ENCODE measurements around the gene CCDC12.

Gene CCDC12

GRCh38 chr3:46995901-46996562 lies 19.5 kb upstream of the CCDC12 start:
- no peak for DNase-seq

DNA sequence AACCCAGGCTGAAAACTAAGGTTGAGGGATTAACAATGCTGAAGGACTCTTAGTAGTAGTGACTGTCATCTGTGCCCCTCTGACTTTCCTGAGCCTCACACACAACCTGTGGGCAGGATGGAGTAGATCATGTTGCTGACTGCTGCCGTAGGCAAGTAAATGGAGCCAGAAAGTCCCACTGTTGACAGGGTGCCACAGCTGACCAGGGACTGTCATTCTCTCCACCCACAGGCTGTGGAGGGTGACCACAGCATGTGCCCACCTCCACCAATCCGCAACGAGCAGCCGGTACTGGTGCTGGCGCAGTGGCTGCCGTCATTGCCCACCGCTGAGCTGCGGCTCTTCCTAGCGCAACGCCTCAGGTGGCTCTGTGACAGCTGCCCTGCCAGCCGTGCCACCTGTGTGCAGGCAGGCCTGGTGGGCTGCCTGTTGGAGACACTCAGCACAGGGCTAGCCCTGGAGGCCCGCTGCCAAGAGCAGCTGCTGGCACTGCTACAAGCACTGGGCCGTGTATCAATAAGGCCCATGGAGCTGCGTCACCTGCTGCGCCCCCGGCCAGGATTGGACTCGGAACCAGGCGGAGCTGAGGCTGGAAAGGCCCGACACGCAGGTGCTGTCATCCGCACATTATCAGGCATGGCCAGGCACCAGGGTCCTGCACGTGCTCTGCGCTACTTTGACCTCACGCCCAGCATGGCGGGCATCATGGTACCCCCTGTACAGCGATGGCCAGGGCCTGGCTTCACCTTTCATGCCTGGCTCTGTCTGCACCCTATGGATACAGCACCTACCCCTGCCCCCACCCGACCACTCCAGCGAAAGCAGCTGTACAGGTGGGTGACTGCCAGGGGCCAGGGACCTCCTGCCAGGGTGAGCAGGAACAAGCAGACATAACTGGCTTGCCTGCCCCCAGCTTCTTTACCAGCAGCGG lies 18.5 kb upstream of the CCDC12 start:
- DNase-seq, result no peak

DNA sequence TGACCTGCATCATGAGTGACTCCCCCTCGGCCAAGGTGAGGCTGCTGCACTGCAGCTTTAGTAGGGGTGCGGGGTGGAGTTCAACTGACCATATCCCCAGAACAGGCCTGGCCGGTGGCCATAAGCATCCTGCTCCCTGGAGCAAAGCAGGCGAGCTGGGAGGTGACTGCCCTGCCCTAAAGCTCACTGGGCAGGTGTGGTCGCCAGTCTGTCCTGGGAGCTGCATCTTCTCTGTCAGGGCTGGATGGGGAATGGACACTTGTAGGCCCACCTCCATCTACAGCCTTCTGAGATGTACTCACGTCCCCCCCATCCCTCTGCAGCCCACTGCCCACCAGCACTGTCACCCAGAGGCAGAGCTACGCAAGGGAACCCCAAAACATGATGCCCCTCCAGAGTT lies 17.4 kb upstream of the CCDC12 start:
- DNase-seq, result no peak

- DNase-seq, result no peak
These were observed 16.7 kb upstream of the CCDC12 start for GRCh38 chr3:46993292-46993691.

GRCh38 chr3:46992231-46992630 lies 15.7 kb upstream of the CCDC12 start:
- no peak for DNase-seq

- no peak for DNase-seq
These were observed 15.0 kb upstream of the CCDC12 start for GRCh38 chr3:46991406-46992165.

- DNase-seq, result no peak
These were observed 14.2 kb upstream of the CCDC12 start for GRCh38 chr3:46990573-46991374.

- no peak for DNase-seq
These were observed 12.7 kb upstream of the CCDC12 start for GRCh38 chr3:46989146-46989810.

DNA sequence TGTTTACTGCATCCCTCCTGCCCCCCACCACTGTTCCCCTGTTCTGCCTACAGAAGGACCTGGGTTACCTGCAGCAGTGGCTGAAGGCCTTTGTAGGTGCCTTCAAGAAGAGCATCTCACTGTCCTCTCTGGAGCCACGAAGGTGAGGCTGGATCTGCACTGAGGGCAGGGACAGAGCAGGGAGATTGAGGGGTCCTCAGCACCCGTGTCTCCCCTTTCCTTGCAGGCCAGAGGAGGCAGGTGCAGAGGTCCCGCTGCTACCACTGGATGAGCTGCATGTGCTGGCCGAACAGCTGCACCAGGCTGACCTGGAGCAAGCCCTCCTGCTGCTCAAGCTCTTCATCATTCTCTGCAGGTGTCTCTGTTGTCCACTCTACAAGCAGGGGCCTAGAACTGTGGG lies 12.1 kb upstream of the CCDC12 start:
- no peak for DNase-seq

DNA sequence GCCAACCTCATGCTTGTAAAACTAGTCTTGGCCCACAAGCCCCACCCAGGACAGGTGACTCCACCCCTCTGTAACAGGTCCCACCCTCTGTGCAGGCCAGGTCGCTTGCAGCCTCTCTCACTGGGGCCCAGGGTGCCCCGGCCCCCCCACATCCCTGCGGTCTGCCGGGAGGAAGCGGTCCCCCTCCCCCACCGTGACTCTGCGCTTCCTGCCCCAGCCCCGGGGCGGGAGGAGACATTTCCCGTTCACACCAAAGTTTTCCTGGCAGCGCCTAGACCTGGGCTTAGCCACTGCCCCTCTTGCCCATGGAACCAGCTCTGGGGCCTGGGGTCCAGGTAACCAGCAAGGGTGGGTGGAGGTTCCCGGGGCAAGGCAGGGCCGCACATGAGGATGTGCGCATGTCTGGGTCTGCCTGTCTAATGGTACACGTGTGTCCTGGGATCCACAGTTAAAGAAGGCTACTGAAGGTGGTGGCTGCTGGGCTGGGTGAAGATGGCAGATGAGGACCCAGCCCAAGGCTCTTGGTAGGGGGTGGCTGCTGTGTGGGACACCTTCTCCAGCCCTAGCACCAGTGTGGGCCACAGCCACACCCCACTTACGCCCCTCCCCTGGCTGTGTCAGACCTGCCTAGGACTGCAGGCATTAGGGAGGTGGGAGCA lies 11.3 kb upstream of the CCDC12 start:
- peak; percentile 19 for DNase-seq

DNA sequence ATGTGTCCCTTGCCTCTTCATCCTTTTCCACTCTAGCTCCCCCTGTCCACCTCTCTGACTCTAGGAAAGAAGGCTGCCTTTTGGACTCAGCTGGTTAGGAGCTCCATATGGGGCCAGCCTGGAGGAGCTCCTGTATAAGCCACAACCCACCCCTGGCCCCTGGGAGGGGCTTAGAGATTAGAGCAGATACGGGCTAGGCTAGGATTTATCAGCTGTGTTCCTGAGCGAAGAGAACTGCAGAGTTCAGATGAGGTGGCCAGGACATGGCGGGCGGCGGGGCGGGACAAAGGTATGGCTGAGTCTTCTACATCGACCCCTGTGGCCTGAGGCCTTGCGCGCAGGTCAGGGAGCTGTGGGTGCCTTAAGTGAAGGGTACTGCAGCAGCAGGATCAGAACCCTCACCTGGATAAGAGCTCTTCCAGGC lies 10.8 kb upstream of the CCDC12 start:
- no peak for DNase-seq

- DNase-seq, result no peak
These were observed 10.3 kb upstream of the CCDC12 start for GRCh38 chr3:46986782-46987310.

GRCh38 chr3:46986055-46986730 lies 9.6 kb upstream of the CCDC12 start:
- DNase-seq, result no peak

DNA sequence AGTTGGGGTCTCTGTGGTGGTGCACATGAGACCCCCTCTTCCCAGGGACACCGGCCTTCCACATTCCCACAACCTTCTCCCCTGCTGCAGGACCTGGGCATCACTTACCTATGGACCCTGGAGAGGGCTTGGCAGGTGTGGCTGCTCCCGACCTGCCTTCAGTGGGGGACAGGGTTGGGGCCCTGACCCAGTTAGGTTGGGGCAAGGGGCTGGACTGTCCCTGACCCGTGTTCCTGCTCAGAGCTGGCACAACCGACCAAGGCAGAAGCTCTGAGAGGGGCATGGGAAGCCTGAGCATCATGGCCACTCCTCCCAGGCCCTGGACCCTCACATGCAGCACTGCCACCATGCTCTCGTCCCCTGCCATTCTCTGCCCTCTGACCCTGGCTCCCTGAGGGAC lies 9.0 kb upstream of the CCDC12 start:
- no peak for DNase-seq

- DNase-seq, result no peak
These were observed 8.3 kb upstream of the CCDC12 start for GRCh38 chr3:46984591-46985459.

GRCh38 chr3:46982546-46982945 lies 6.0 kb upstream of the CCDC12 start:
- no peak for DNase-seq

GRCh38 chr3:46981932-46982471 lies 5.5 kb upstream of the CCDC12 start:
- DNase-seq, result no peak

DNA sequence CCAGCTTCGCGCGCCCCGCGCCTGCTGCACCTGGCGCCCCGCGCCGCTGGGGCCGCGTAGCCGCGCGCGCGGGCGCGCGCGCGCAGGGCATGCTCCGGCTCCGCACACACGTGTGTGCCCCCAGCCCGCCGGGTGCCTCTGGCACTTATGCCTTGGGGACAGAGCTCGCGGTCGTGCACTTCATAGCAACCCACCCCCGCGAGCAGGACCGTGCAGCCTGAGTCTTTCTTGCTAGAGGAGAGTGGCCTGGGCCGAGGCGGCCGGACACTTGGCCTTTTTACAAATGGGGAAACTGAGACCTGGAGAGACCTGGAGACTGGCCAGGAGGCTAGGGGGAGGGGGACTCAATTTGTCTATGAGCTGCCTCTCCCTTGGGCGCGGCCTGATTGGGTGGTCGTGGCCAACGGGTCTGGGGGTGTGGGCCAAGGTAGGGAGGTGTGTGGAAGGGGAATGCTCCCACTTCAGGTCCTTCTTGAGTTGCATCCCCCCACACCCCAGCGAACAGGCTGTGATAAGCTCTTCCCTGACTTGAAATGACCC lies 3.5 kb upstream of the CCDC12 start:
- no peak for DNase-seq

Measured in fibroblast of skin of back (primary cell).